HG03196 (cell line): ENCODE measurements around the gene OGFR.
A peak's percentile ranks its signal among the peaks of the same experiment; 100 is the strongest.

Experiments
- ATAC-seq: cut with Tn5 transposase; IDR thresholded peaks from one replicate; pipeline ENCODE4 v1.9.1; 2021; ENCODE audit not compliant: unreplicated experiment

Gene OGFR

DNA sequence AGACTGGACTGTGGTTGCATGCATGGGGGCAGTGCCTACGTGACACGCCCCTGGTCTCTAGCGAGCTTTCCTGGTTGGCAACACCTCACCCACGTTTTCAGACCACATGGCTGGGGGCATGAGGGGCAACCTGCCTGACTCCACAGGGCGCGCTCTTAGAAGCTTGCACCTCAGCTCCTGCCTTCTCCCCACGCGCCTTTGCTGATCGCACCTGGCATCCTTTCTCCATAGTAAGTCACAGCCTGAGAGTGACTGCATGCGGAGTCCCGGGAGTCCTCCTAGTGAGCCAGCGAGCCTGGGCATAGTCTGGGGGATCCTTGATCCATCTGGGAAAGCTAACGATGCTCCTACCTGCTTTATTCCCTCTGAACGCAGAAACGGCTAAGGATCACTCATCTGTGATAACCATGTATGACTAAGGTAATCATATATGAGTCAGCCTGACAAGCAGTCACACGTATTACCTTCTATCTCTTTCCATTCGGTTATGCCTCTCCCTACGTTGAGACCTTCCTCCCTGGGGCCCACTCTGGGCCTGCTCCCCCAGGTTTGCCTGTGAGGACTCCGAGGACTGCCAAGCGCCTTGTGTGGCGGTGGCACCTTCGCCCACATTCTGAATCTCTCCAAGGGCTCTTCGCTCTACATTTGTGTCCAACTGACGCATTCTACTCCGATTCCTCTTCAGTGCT is 52.4 kb downstream of the OGFR start:
- ATAC-seq = no peak

DNA sequence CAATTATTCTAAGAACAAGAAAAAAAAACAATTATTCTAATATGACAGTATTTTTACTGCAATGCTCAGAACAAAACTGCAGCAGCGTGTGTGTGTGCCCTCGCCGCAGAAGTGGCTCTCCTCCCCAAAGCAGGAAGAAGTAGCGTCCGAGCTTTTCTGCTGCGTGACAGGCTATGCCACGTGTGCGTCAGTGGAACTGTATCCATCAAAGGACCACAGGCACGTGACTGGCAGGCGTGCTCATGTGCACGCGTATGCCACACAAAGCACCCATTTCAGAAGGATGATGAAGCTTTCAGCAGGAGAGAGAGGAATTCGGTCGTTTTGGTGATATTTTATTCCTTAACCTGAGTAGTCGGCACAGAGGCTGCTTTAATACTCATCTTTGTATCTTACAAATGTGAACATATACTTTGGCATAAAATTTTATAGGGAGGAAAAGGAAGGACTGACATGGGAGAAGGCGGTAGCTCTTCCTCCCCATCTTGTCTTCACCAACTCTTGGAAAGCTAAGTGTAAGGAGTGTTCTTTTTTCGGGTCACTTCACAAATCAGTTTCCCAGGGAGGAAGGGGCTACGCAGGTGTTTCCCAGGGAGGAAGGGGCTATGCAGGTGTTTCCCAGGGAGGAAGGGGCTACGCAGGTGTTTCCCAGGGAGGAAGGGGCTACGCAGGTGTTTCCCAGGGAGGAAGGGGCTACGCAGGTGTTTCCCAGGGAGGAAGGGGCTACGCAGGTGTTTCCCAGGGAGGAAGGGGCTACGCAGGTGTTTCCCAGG is 53.6 kb downstream of the OGFR start:
- no peak for ATAC-seq

DNA sequence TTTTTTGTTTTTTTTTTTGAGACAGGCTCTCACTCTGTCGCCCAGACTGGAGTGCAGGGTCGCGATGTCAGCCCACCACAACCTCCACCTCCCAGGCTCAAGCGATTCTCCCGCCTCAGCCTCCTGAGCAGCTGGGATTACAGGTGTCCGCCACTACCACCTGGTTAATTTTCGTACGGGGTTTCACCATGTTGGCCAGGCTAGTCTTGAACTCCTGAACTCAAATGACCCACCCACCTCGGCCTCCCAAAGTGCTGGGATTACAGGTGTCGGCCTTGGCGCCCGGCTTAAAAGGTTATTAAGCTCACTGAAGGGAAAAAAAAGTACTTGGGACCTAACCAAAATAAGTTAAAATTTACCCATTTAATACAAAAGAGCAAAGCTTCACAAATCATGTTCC is 55.1 kb downstream of the OGFR start:
- ATAC-seq = no peak

DNA sequence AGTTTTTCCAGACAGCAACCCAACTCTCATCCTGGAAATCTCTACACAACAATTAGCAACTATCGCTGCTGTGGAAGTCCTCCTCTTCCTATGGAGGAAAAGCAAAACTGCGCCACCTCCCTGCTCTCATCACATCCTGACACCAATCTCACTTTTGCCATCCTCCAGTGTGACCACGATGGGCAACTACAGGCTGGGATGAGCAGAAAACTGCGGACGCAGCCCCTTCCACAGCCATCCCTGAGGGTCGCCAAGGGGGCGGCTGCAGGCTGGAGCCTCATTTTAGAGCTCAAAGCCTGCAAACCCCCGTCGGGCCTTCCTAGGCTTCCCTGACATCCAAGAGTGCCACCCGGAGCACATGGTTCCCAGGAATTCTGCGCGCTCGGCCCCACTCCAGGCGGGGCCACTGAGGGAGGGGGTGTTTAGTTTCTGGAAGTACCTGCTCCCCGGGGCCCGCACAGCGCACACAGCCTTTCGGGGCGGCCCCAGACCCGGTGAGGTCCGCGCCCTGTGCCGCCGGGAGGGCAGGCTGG is 55.8 kb downstream of the OGFR start:
- peak; percentile 3 for ATAC-seq

DNA sequence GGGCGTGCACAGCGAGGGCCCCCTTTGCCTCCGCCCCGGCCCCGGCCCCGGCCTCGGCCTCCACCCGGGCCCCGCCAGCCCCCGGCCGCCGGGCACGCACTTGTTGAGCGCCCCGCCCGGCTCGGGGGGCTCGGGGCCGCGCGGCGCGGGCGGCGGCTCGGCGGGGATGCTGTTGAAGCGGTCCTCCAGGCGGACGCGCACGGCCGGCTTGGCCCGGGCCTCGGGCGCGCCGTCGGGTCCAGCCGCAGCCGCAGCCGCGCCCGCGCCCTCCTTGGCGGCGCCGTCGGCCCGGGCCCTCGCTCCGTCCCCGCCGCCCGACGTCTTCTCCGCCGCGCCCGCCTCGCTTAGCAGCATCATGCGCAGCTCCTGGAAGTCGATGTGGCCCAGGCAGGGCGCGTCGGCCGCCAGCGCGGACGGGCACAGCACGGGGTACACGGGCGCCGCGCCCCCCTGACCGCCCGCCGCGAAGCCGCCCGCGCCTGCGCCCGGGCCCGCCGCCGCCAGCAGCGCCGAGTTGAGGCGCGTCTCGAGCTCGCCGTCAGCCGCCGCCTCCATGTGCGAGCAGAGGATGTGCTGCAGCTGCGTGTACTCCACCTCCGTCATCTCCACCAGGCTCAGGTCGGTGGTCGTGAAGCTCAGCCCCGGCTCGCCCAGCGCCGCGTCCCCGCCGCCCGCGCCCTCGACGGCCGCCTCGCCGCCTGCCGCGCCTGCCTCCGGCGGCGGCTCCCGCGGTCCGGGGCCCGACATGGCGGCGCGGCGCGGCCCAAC is 56.5 kb downstream of the OGFR start:
- peak; percentile 28 for ATAC-seq

DNA sequence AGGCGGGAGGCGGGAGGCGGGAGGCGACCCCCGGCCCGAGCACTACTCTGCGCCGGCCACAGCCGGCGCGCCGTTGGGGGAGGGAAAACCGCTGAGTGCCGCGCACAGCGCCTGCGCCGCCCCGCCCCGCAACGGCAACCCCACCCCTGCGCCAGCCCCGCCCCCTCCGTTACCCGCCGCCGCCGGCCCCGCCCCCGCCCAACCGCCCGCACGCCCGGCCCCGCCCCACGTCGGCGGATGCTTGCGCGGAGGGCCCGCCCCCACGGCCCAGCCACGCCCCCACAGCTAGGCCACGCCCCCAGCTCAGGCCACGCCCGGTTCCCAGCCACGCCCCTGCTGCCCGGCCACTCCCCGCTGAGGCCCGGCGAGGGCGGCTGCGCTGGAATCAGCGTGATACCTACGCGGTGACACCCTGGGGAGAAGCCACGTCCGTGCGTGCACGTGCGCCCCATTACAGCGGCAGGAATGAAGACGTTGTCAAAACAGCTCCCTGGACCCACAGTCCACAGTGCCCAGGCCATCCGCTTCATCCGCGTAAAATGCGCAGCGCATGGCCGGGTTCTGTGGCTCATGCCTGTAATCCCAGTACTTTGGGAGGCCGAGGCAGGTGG is 57.2 kb downstream of the OGFR start, which contains the start of gene TCFL5:
TSS of gene TCFL5 (minus strand) at position 97 of the 611 bp plus-strand sequence. CDS start 152 bp downstream, outside the sequence.
- peak; percentile 74 for ATAC-seq
